Left lung (tissue), 10 donors: Measurements from ENCODE around the gene OLFML2A. TPM values are rescaled to one million over a fixed set of nuclear protein-coding genes. Genes with fewer than 3 reads are reported as not detected.
"Not testable (repeated sequence)": the region's sequence is repeated elsewhere in the genome, so short reads cannot be mapped to it uniquely, and the experiment has no call there.

Experiments
- ATAC-seq: fragments of 200-7000 bp; cut with Tn5 transposase; one replicate; pipeline ENCODE4 v1.9.1; 2020; ENCODE audit warnings: moderate library complexity
- DNase-seq, 4 donors: peaks; one replicate each; pipeline ENCODE4 v3.0.0-alpha.2; 2013 to 2020
- H3K27ac ChIP-seq, 2 donors: fragments of 200-600 bp; sonication (generic) in 1 of 2; one replicate each; pipeline versions ENCODE4 v1.5.0 to v1.8.0; 2020 to 2021
- H3K27me3 ChIP-seq, 2 donors: fragments of 200-600 bp; sonication (generic) in 1 of 2; one replicate each; pipeline versions ENCODE4 v1.5.0 to v1.8.0; 2020 to 2021
- H3K36me3 ChIP-seq, 2 donors: fragments of 200-600 bp; sonication (generic) in 1 of 2; one replicate each; pipeline versions ENCODE4 v1.5.0 to v1.8.0; 2020 to 2021
- H3K4me1 ChIP-seq, 2 donors: fragments of 200-600 bp; one replicate each; pipeline ENCODE4 v1.8.0; 2021
- H3K4me3 ChIP-seq, 2 donors: fragments of 200-600 bp; sonication (generic) in 1 of 2; one replicate each; pipeline versions ENCODE4 v1.5.0 to v1.8.0; 2020 to 2021; ENCODE audit warnings: mild to moderate bottlenecking in 1 of 2
- H3K9me3 ChIP-seq, 2 donors: fragments of 200-600 bp; sonication (generic) in 1 of 2; one replicate each; pipeline versions ENCODE4 v1.5.0 to v1.8.0; 2020 to 2021
- intact Hi-C, 2 donors: fragments of 100-400 bp; cut with DNase I; formaldehyde crosslinking; loops; one replicate each; pipeline versions ENCODE4 v1.11.2 to v1.14.2; 2022
- polyA plus RNA-seq, 6 donors: library from polyadenylated mRNA; unstranded; fragments of 120-200 nt; gene quantifications; one replicate each; pipeline ENCODE4 v1.2.1, GENCODE V29; 2013; ENCODE audit not compliant: insufficient read length in 6 of 6
- total RNA-seq, 2 donors: library from RNA; stranded (reverse); fragmentation: NEBNext Ultra II Directional; extraction: Animal tissue kit (Norgen Biotek cat#: 25700); gene quantifications; one replicate each; pipeline ENCODE4 v1.2.1, GENCODE V29; 2021
- TF ChIP-seq, protein P1 (sequence below), 2 donors: fragments of 200-600 bp; sonication (generic) in 1 of 2; IDR thresholded peaks; one replicate each; pipeline versions ENCODE4 v1.5.0 to v1.8.0; 2021; ENCODE audit warnings: antibody characterized with exemption in 2 of 2
- donor health status: DM: no; HTN: yes; CAD: no.
- donor health status: DM: no; HTN: no; CAD: no.

Gene OLFML2A
- total and polyA plus RNA-seq, 8 donors = 10.5 to 67.4 (median 41.3) TPM

DNA sequence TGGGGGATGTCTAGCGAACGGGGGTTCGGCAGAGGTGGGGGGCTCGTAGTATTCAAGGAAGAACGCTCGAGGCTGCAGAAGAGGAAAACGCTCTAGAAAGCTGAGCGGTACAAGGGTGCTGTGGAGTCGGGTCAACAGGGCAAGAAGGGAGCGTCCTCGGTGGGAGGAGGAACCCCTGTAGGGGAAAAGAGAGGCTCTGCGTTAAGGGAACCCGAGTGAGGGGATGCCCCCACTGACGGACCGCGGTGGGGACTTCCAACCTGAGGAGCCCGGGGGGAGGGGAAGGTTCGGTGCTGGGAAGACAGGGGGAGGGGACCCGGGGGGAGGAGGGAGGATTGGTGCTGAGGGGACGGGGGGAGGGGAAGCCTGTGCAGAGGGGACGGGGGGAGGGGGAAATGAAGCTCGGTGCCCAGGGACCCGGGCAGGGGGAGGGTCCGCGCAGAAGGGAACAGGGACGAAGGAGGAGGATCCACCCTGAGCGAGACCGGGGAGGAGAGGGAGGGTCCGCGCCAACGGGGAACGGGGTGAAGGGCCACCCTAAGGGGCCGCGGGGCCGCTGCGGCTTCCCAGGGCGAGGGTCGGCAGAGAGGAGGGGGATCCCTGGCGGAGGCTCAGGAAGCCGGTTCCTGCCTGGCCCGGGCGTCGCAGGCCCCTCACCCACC is 6.4 kb upstream of the OLFML2A start:
- Histone ChIP-seq H3K36me3 (no peaks in the 10 kb centered on the region), H3K27me3 (peaks cover 26 to 55% of the 10 kb centered on the region in 2 donors), H3K9me3 (no peaks in the 10 kb centered on the region), H3K4me3 (peak overlapping the region; percentile 71 to 78), H3K4me1 (peaks cover 0 to 63% of the 10 kb centered on the region in 2 donors), H3K27ac (peak overlapping the region; percentile 57 to 77)
- ATAC-seq (peak; percentile 12), DNase-seq (no peak)
- intact Hi-C loops = no loop called here
- TF ChIP-seq, protein P1, sequence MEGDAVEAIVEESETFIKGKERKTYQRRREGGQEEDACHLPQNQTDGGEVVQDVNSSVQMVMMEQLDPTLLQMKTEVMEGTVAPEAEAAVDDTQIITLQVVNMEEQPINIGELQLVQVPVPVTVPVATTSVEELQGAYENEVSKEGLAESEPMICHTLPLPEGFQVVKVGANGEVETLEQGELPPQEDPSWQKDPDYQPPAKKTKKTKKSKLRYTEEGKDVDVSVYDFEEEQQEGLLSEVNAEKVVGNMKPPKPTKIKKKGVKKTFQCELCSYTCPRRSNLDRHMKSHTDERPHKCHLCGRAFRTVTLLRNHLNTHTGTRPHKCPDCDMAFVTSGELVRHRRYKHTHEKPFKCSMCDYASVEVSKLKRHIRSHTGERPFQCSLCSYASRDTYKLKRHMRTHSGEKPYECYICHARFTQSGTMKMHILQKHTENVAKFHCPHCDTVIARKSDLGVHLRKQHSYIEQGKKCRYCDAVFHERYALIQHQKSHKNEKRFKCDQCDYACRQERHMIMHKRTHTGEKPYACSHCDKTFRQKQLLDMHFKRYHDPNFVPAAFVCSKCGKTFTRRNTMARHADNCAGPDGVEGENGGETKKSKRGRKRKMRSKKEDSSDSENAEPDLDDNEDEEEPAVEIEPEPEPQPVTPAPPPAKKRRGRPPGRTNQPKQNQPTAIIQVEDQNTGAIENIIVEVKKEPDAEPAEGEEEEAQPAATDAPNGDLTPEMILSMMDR (IDR thresholded peaks at IDR 0.05) = no peak

DNA sequence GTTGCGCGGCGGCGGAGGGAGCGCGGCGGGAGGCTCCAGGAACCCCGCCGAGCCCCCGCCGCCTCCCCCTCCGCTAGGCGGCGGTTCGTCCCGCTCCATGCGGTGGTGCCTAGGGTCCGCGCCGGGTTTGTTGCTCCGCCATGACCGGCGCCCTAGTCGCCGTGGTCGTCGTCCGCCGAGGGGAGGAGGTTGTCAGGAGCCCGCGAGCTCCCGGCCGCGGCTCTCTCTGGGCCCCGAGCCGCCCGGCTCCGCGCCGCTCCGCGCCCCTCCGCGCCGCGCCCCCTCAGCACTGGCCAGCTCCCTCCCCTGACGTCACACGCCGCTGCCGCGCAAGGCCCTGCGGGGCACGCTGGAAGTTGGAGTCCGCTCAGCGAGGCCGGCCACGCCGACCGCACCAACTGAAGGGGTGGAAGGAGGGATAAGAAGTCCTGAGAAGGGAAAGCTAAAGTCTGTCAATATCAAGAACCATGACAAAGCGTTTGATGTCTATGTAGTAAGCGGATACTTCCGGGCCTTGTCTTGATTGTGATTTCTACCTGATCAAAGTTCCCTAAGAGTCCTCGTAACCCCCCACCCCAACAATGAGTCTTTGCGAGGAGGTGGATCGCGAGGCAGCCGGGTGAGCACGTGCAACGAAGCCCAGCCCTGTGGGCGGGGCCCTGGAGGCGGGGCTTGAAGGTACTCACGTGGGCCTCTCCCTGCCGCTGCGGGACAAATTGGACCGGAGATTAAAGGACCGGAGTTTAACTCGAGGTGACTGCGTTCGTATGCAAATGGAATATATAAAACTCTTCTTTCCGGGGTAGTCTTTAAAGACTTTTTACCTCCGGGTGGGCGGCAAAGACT is 5.7 kb upstream of the OLFML2A start, which contains the start of gene NR6A1:
Gene NR6A1 (minus strand): TSS at position 291 of the 846 bp plus-strand sequence.
- DNase-seq (peak; percentile 97 to 99 (median 98)), ATAC-seq (peak; percentile 92)
- peaks cover 0 to 68% of the 10 kb centered on the region in 2 donors for H3K4me1 ChIP-seq
- H3K4me3 ChIP-seq = peak within 1 kb of the TSS; percentile 71 to 78
- H3K27me3 ChIP-seq = peaks cover 26 to 53% of the 10 kb centered on the region in 2 donors
- H3K36me3 ChIP-seq = no peaks in the 10 kb centered on the region
- TF ChIP-seq, protein P1 (IDR thresholded peaks at IDR 0.05) = peak in 1 of 2 donors; percentile 29
- intact Hi-C loops = no loop called here
- H3K27ac ChIP-seq = peak within 1 kb of the TSS; percentile 57 to 77
- no peaks in the 10 kb centered on the region for H3K9me3 ChIP-seq

DNA sequence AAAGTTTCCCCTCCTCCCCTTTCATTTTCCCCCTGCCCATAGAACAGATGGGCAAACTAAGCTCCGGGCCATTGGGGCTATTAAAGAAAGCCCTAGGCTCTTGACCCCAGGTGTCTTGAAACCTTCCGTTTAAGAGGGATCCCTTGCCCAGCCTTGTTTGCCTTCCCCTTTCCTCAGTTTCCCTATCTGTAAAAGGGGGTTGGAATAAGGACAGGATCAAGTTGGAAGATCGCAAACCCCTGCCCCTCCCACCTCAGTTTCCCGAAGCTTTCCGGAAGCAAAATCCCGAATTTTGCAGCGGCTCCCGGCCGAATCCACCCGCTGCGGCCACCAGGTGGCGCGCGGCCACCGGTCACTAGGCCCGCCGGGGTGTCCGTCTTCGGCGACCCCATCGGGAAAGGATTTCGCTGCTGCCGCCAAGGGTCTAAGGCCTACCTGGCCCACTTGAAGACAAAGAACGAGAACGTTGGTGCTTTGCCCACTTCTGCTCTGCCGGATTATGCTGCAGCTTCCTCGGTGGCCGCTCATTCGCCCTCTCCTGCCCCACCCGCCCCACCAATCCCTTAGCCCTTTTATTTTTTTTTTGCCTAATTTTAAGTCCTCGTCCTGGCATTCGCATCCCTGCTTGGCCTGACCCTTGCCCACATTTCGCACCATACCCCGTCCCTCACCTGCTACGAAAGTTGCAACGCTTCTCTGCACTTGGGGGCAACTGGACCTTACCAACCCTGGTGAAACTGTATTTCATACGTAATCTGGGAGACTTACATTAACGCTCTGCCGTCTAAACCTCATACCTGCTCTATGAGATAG is 4.9 kb upstream of the OLFML2A start:
- H3K4me1 ChIP-seq = peaks cover 4 to 68% of the 10 kb centered on the region in 2 donors
- DNase-seq = peak; percentile 64 to 91 (median 76)
- H3K27ac ChIP-seq = peak overlapping the region in 1 of 2 donors; percentile 77
- H3K27me3 ChIP-seq = peaks cover 27 to 53% of the 10 kb centered on the region in 2 donors
- intact Hi-C loops = no loop called here
- H3K9me3 ChIP-seq = no peaks in the 10 kb centered on the region
- TF ChIP-seq, protein P1 (IDR thresholded peaks at IDR 0.05) = peak; percentile 85 to 89
- H3K4me3 ChIP-seq = peak overlapping the region; percentile 71 to 78
- no peaks in the 10 kb centered on the region for H3K36me3 ChIP-seq
- peak; percentile 48 for ATAC-seq

DNA sequence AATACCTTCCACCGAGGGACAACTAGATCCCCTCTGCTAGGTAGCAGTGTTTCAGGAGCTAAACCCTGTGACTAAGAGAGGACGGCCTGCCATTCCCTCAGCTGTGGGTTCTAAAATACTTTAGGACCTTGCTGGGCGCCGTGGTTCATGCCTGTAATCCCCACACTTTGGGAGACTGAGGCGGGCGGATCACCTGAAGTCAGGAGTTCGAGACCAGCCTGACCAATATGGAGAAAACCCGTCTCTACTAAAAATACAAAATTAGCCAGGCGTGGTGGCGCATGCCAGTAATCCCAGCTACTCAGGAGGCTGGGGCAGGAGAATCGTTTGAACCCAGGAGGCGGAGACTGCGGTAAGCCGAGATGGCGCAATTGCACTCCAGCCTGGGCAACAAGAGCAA is 4.1 kb upstream of the OLFML2A start:
- Histone ChIP-seq H3K4me1 (peaks cover 4 to 66% of the 10 kb centered on the region in 2 donors), H3K27me3 (peaks cover 23 to 53% of the 10 kb centered on the region in 2 donors)
- intact Hi-C loops, ATAC-seq, H3K4me3 ChIP-seq, H3K36me3 ChIP-seq, DNase-seq, H3K27ac ChIP-seq, H3K9me3 ChIP-seq: not testable (repeated sequence)

DNA sequence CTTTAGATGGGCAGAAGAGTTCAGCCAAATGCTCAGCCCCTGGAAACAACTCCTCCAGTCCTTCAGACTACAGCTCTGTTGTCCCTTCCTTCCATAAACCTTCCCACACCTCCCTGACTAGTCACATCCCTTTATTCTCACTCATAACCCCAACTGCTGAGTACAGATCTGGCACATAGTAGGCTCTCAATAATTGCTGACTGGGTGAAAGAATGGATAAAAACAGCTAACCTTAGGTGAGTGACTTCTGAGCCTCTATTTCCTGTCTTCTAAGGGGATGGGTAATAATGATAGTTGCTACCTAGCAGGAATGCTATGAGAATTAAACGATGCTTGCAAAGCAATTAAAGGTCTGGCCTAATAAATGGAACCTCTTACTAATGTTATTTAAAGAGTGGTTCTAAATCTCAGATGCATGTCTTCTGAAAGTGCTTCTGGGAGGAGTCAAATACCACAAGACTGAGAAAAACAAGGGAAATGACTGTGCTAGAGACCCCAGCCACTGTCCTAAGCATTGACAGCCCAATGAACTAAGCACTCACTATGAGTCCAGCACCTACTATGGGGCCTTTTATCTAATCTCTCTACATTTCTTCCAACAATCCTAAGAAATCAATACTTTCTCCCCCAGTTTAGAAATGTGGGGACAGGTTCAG is 3.3 kb upstream of the OLFML2A start:
- H3K27me3 ChIP-seq = peaks cover 18 to 46% of the 10 kb centered on the region in 2 donors
- intact Hi-C loops = loop anchor here in 1 of 2 donors (2.0 kb wide), 1 partner anchor 81 kb away; no protein-coding TSS in a partner anchor
- no peak overlapping the region for H3K4me3 ChIP-seq
- no peak overlapping the region for H3K27ac ChIP-seq
- H3K4me1 ChIP-seq = peaks cover 4 to 60% of the 10 kb centered on the region in 2 donors
- DNase-seq (no peak), ATAC-seq (no peak)
- no peaks in the 10 kb centered on the region for H3K36me3 ChIP-seq
- TF ChIP-seq, protein P1 (IDR thresholded peaks at IDR 0.05) = no peak
- H3K9me3 ChIP-seq = no peaks in the 10 kb centered on the region
